Esophagus muscularis mucosa (tissue), 4 donors: ENCODE data around the gene SUGP1. TPM values are rescaled to one million over a fixed set of nuclear protein-coding genes. Genes with fewer than 3 reads are reported as not detected.
A peak's percentile ranks its signal among the peaks of the same experiment; 100 is the strongest.

Experiments
- DNase-seq: peaks from one replicate; pipeline ENCODE4 v3.0.0-alpha.2; 2017; ENCODE audit errors: extremely low spot score
- H3K27ac ChIP-seq, 4 donors: fragments of 200-600 bp; sonication (generic); replicated peaks in 1 of 4; 1 replicate in 3 of 4; 2 replicates in 1 of 4; pipeline ENCODE4 v1.5.1; 2016 to 2019; ENCODE audit warnings: mild to moderate bottlenecking in 1 of 4
- H3K27me3 ChIP-seq, 4 donors: fragments of 200-600 bp; sonication (generic); one replicate each; pipeline versions ENCODE4 v1.5.1 to v1.6.0; 2016 to 2019
- H3K36me3 ChIP-seq, 4 donors: fragments of 200-600 bp; sonication (generic); one replicate each; pipeline ENCODE4 v1.5.1; 2016 to 2019
- H3K4me1 ChIP-seq, 4 donors: fragments of 200-600 bp; sonication (generic); one replicate each; pipeline ENCODE4 v1.5.1; 2016 to 2019
- H3K4me3 ChIP-seq, 4 donors: fragments of 200-600 bp; sonication (generic); 1 replicate in 2 of 4; 2 replicates in 2 of 4; pipeline ENCODE4 v1.5.1; 2016 to 2019; ENCODE audit warnings: mild to moderate bottlenecking in 4 of 4, moderate library complexity in 1 of 4
- H3K9me3 ChIP-seq, 4 donors: fragments of 200-600 bp; sonication (generic); 1 replicate in 3 of 4; 2 replicates in 1 of 4; pipeline ENCODE4 v1.5.1; 2016 to 2019
- EP300 ChIP-seq: sonication (generic); formaldehyde crosslinking; IDR thresholded peaks from one replicate; pipeline ENCODE4 v1.6.1; 2017; ENCODE audit warnings: antibody characterized with exemption
- POLR2A ChIP-seq: fragments of 450-650 bp; IDR thresholded peaks from one replicate; pipeline ENCODE4 v1.6.1; 2017; ENCODE audit warnings: antibody characterized with exemption, moderate library complexity, mild to moderate bottlenecking, low read depth
- POLR2AphosphoS5 ChIP-seq, 2 donors: sonication (generic); formaldehyde crosslinking; IDR thresholded peaks; one replicate each; pipeline ENCODE4 v1.6.1; 2017; ENCODE audit warnings: antibody characterized with exemption in 2 of 2
- WGBS: methylation state at CpG from one replicate; pipeline ENCODE4 v1.1.5; 2018; 5-methylcytosine and 5-hydroxymethylcytosine counted together
- intact Hi-C: fragments of 100-400 bp; cut with DNase I; formaldehyde crosslinking; loops from one replicate; pipeline ENCODE4 v1.15.1; 2023
- total RNA-seq, 4 donors: library from RNA; depleted of rRNA; stranded (reverse); fragments of >200 nt; gene quantifications; one replicate each; pipeline versions ENCODE4 v1.1.0 to v1.2.1, GENCODE V29; 2016
- TF ChIP-seq, protein P1 (sequence below), 3 experiments: fragments of 200-600 bp in 2 of 3; fragments of 450-650 bp in 1 of 3; sonication (generic) in 2 of 3; IDR thresholded peaks; one replicate each; pipeline ENCODE4 v1.5.1; 2017 to 2019; ENCODE audit warnings: antibody characterized with exemption in 3 of 3, mild to moderate bottlenecking in 2 of 3, moderate library complexity in 1 of 3

SUGP1 gene
- total RNA-seq, 4 donors from 2014 or later: 26.0 to 43.8 (median 30.8) TPM

GRCh38 chr19:19343016-19343362 is 22.7 kb upstream of the SUGP1 start:
- peaks cover 0 to 8% (median 0%) of the 10 kb centered on the region in 4 donors for H3K4me1 ChIP-seq
- H3K9me3 ChIP-seq: no peaks in the 10 kb centered on the region
- H3K27me3 ChIP-seq: no peaks in the 10 kb centered on the region
- H3K27ac ChIP-seq: no peak overlapping the region
- no peak for DNase-seq
- TF ChIP-seq, protein P1, sequence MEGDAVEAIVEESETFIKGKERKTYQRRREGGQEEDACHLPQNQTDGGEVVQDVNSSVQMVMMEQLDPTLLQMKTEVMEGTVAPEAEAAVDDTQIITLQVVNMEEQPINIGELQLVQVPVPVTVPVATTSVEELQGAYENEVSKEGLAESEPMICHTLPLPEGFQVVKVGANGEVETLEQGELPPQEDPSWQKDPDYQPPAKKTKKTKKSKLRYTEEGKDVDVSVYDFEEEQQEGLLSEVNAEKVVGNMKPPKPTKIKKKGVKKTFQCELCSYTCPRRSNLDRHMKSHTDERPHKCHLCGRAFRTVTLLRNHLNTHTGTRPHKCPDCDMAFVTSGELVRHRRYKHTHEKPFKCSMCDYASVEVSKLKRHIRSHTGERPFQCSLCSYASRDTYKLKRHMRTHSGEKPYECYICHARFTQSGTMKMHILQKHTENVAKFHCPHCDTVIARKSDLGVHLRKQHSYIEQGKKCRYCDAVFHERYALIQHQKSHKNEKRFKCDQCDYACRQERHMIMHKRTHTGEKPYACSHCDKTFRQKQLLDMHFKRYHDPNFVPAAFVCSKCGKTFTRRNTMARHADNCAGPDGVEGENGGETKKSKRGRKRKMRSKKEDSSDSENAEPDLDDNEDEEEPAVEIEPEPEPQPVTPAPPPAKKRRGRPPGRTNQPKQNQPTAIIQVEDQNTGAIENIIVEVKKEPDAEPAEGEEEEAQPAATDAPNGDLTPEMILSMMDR (IDR thresholded peaks at IDR 0.05): no peak
- TF ChIP-seq POLR2A (no peak), EP300 (no peak), POLR2AphosphoS5 (IDR thresholded peaks at IDR 0.05) (no peak)
- no peak overlapping the region for H3K4me3 ChIP-seq
- peaks cover 90 to 100% (median 99%) of the 10 kb centered on the region in 4 donors for H3K36me3 ChIP-seq
- intact Hi-C loops: no loop called here
- 40% methylated on average over 3 of the region's 7 CpGs for WGBS

DNA sequence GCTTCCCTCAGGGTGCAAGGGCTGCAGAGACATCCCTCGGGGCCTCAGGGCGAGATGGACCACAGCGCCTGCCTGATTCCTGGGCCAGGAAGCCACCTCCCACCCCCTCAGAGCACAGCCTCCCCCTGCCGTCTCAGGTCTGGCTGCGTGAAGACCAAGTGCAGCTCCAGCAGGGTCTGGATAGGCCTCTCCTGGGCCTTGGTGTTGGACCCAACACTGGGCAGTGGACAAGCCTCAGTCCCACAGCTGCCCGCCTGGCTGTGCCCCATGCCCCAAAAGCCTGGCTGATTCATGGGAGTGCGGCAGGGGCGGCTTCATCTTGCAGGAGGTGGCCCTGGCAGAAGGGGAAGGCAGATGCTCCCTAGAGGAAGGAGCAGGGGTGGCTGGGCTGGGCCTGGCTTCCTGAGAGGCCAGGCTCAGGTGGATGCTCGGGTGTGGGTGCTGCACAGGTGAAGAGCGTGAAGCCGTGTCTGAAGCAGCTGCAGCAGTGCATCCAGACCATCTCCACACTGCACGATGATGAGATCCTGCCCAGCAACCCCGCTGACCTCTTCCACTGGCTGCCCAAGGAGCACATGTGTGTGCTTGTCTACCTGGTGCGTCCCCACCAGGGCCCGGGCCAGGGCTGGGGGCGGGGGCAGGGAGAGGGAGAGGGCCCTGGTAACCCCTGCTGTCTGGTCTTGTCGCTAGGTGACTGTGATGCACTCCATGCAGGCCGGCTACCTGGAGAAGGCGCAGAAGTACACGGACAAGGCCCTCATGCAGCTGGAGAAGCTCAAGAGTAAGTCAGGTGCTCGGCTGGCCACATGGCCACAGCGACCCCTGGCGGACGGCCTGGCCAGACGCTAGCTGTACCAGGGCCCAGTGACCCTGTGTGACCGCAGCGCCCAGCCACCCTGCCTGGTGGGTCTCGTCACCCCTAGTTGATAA is 22.0 kb upstream of the SUGP1 start:
- no peak overlapping the region for H3K4me3 ChIP-seq
- H3K9me3 ChIP-seq: no peaks in the 10 kb centered on the region
- peaks cover 0 to 8% (median 0%) of the 10 kb centered on the region in 4 donors for H3K4me1 ChIP-seq
- no peaks in the 10 kb centered on the region for H3K27me3 ChIP-seq
- intact Hi-C loops: no loop called here
- H3K36me3 ChIP-seq: peaks cover 90 to 100% (median 99%) of the 10 kb centered on the region in 4 donors
- DNase-seq: no peak
- no peak for TF ChIP-seq EP300
- no peak for TF ChIP-seq POLR2A
- TF ChIP-seq, protein P1 (IDR thresholded peaks at IDR 0.05): peak; percentile 63 to 87 (median 70)
- peak; percentile 21 to 43 for TF ChIP-seq POLR2AphosphoS5 (IDR thresholded peaks at IDR 0.05)
- WGBS: 66% methylated on average over 20 of the region's 28 CpGs
- no peak overlapping the region for H3K27ac ChIP-seq

- no peaks in the 10 kb centered on the region for H3K27me3 ChIP-seq
- no peak for DNase-seq
- H3K9me3 ChIP-seq: no peaks in the 10 kb centered on the region
- WGBS: no CpG with 5 or more reads among the region's 11 CpGs
- TF ChIP-seq, protein P1 (IDR thresholded peaks at IDR 0.05): no peak
- TF ChIP-seq EP300: no peak
- no peak for TF ChIP-seq POLR2A
- no peak for TF ChIP-seq POLR2AphosphoS5 (IDR thresholded peaks at IDR 0.05)
- H3K27ac ChIP-seq: no peak overlapping the region
- H3K4me3 ChIP-seq: no peak overlapping the region
- H3K36me3 ChIP-seq: peaks cover 89 to 100% (median 99%) of the 10 kb centered on the region in 4 donors
- intact Hi-C loops: no loop called here
- H3K4me1 ChIP-seq: peaks cover 0 to 8% (median 0%) of the 10 kb centered on the region in 4 donors
Observed at GRCh38 chr19:19341026-19341425, 20.7 kb upstream of the SUGP1 start.

- Histone ChIP-seq H3K4me1 (peaks cover 0 to 8% (median 0%) of the 10 kb centered on the region in 4 donors), H3K9me3 (no peaks in the 10 kb centered on the region), H3K27ac (no peak overlapping the region), H3K27me3 (no peaks in the 10 kb centered on the region), H3K36me3 (peaks cover 70 to 100% (median 97%) of the 10 kb centered on the region in 4 donors), H3K4me3 (no peak overlapping the region)
- WGBS: 95% methylated on average over 3 of the region's 7 CpGs
- no peak for TF ChIP-seq POLR2A
- TF ChIP-seq POLR2AphosphoS5 (IDR thresholded peaks at IDR 0.05): no peak
- no peak for TF ChIP-seq EP300
- intact Hi-C loops: no loop called here
- no peak for DNase-seq
Observed at GRCh38 chr19:19338082-19338481, 17.8 kb upstream of the SUGP1 start.

GRCh38 chr19:19337120-19337519 is 16.8 kb upstream of the SUGP1 start:
- H3K27me3 ChIP-seq: no peaks in the 10 kb centered on the region
- peaks cover 0 to 4% (median 0%) of the 10 kb centered on the region in 4 donors for H3K4me1 ChIP-seq
- peaks cover 64 to 100% (median 96%) of the 10 kb centered on the region in 4 donors for H3K36me3 ChIP-seq
- WGBS: 95% methylated on average over 9 of the region's 17 CpGs
- TF ChIP-seq, protein P1 (IDR thresholded peaks at IDR 0.05): no peak
- no peak for TF ChIP-seq EP300
- no peak for DNase-seq
- H3K4me3 ChIP-seq: no peak overlapping the region
- no peak overlapping the region for H3K27ac ChIP-seq
- H3K9me3 ChIP-seq: no peaks in the 10 kb centered on the region
- intact Hi-C loops: no loop called here
